HEK293 (cell line): ENCODE measurements around the gene ANKH.

Experiments
- GFI1B ChIP-seq: fragments of 450-650 bp; formaldehyde crosslinking; IDR thresholded peaks from 2 replicates; pipeline ENCODE4 v1.5.1; 2016; ENCODE audit warnings: missing biosample characterization, missing genetic modification characterization
- YY1 ChIP-seq: fragments of 450-650 bp; formaldehyde crosslinking; IDR thresholded peaks from 2 replicates; pipeline ENCODE4 v1.5.1; 2018; ENCODE audit warnings: missing biosample characterization, missing genetic modification characterization
- ZBTB1 ChIP-seq: fragments of 450-650 bp; formaldehyde crosslinking; IDR thresholded peaks from 2 replicates; pipeline ENCODE4 v1.5.1; 2016; ENCODE audit warnings: missing biosample characterization, missing genetic modification characterization
- ZIC2 ChIP-seq: fragments of 450-650 bp; formaldehyde crosslinking; IDR thresholded peaks from 2 replicates; pipeline ENCODE4 v1.5.1; 2016; ENCODE audit warnings: missing biosample characterization, missing genetic modification characterization
- ZNF24 ChIP-seq: fragments of 450-650 bp; formaldehyde crosslinking; IDR thresholded peaks from 2 replicates; pipeline ENCODE4 v1.5.1; 2016; ENCODE audit warnings: missing biosample characterization, missing genetic modification characterization
- ZNF274 ChIP-seq, 2 experiments: fragments of 200-500 bp in 1 of 2; fragments of 450-650 bp in 1 of 2; sonication (Bioruptor generic) in 1 of 2; formaldehyde crosslinking in 1 of 2; IDR thresholded peaks; 2 replicates each; pipeline versions ENCODE4 v1.5.1 to v1.6.1; 2014 to 2016; ENCODE audit warnings: borderline replicate concordance in 1 of 2, inconsistent platforms in 1 of 2, low read length in 1 of 2, missing biosample characterization in 1 of 2, missing genetic modification characterization in 1 of 2
- ZNF654 ChIP-seq: fragments of 450-650 bp; formaldehyde crosslinking; IDR thresholded peaks from 2 replicates; pipeline ENCODE4 v1.5.1; 2016; ENCODE audit warnings: low read depth, missing biosample characterization, missing genetic modification characterization
- TF ChIP-seq, protein P1 (sequence below): fragments of 450-650 bp; formaldehyde crosslinking; conservative IDR thresholded peaks from 2 replicates; pipeline ENCODE4 v1.5.1; 2016; ENCODE audit warnings: low read depth, missing biosample characterization, missing genetic modification characterization
- TF ChIP-seq, protein P2 (sequence below): fragments of 450-650 bp; formaldehyde crosslinking; IDR thresholded peaks from 2 replicates; pipeline ENCODE4 v1.5.0; 2017; ENCODE audit warnings: missing biosample characterization, missing genetic modification characterization, borderline replicate concordance
- TF ChIP-seq, protein P3 (sequence below): fragments of 450-650 bp; formaldehyde crosslinking; IDR thresholded peaks from 2 replicates; pipeline ENCODE4 v1.5.1; 2016; ENCODE audit warnings: missing biosample characterization, missing genetic modification characterization
- TF ChIP-seq, protein P4 (sequence below): fragments of 450-650 bp; formaldehyde crosslinking; IDR thresholded peaks from 2 replicates; pipeline ENCODE4 v1.5.1; 2016; ENCODE audit warnings: missing biosample characterization, missing genetic modification characterization
- TF ChIP-seq, protein P5 (sequence below): sonication (generic); formaldehyde crosslinking; IDR thresholded peaks from 2 replicates; pipeline ENCODE4 v1.8.1; 2022; ENCODE audit warnings: mild to moderate bottlenecking, moderate library complexity, missing genetic modification reagents

DNA sequence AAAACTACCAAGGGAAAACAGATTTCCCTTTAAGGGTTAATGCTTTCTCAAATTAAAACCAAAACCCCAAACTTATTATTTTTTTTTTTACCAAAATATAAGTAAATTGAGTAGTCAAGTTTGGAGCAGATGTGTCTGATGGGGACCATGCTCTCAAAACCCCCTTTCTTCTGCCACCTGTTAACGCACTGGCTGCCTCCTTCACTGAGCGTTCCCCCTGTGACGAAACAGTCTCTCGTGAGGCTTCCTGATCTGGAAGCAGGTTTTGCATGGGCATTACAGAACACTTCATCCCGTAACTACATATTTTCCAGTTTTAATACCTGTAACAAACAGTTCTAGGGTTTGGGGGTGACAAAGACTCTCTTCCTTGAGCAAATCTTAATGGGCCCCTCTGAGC, 59.4 kb downstream of the ANKH start:
- TF ChIP-seq, protein P1, sequence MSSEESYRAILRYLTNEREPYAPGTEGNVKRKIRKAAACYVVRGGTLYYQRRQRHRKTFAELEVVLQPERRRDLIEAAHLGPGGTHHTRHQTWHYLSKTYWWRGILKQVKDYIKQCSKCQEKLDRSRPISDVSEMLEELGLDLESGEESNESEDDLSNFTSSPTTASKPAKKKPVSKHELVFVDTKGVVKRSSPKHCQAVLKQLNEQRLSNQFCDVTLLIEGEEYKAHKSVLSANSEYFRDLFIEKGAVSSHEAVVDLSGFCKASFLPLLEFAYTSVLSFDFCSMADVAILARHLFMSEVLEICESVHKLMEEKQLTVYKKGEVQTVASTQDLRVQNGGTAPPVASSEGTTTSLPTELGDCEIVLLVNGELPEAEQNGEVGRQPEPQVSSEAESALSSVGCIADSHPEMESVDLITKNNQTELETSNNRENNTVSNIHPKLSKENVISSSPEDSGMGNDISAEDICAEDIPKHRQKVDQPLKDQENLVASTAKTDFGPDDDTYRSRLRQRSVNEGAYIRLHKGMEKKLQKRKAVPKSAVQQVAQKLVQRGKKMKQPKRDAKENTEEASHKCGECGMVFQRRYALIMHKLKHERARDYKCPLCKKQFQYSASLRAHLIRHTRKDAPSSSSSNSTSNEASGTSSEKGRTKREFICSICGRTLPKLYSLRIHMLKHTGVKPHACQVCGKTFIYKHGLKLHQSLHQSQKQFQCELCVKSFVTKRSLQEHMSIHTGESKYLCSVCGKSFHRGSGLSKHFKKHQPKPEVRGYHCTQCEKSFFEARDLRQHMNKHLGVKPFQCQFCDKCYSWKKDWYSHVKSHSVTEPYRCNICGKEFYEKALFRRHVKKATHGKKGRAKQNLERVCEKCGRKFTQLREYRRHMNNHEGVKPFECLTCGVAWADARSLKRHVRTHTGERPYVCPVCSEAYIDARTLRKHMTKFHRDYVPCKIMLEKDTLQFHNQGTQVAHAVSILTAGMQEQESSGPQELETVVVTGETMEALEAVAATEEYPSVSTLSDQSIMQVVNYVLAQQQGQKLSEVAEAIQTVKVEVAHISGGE (tag by site-specific recombination), result no peak
- TF ChIP-seq YY1 (no peak), ZIC2 (tag by site-specific recombination) (no peak), ZNF274 (IDR thresholded peaks at IDR 0.05; ENCODE audit: low read length) (no peak), ZNF274 (tag by site-specific recombination; IDR thresholded peaks at IDR 0.05; ENCODE audit: borderline replicate concordance) (no peak), ZNF24 (tag by site-specific recombination) (no peak), ZNF654 (tag by site-specific recombination) (no peak), GFI1B (tag by site-specific recombination) (no peak), ZBTB1 (tag by site-specific recombination) (no peak)
- TF ChIP-seq, protein P2, sequence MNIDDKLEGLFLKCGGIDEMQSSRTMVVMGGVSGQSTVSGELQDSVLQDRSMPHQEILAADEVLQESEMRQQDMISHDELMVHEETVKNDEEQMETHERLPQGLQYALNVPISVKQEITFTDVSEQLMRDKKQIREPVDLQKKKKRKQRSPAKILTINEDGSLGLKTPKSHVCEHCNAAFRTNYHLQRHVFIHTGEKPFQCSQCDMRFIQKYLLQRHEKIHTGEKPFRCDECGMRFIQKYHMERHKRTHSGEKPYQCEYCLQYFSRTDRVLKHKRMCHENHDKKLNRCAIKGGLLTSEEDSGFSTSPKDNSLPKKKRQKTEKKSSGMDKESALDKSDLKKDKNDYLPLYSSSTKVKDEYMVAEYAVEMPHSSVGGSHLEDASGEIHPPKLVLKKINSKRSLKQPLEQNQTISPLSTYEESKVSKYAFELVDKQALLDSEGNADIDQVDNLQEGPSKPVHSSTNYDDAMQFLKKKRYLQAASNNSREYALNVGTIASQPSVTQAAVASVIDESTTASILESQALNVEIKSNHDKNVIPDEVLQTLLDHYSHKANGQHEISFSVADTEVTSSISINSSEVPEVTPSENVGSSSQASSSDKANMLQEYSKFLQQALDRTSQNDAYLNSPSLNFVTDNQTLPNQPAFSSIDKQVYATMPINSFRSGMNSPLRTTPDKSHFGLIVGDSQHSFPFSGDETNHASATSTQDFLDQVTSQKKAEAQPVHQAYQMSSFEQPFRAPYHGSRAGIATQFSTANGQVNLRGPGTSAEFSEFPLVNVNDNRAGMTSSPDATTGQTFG, result no peak
- TF ChIP-seq, protein P3, sequence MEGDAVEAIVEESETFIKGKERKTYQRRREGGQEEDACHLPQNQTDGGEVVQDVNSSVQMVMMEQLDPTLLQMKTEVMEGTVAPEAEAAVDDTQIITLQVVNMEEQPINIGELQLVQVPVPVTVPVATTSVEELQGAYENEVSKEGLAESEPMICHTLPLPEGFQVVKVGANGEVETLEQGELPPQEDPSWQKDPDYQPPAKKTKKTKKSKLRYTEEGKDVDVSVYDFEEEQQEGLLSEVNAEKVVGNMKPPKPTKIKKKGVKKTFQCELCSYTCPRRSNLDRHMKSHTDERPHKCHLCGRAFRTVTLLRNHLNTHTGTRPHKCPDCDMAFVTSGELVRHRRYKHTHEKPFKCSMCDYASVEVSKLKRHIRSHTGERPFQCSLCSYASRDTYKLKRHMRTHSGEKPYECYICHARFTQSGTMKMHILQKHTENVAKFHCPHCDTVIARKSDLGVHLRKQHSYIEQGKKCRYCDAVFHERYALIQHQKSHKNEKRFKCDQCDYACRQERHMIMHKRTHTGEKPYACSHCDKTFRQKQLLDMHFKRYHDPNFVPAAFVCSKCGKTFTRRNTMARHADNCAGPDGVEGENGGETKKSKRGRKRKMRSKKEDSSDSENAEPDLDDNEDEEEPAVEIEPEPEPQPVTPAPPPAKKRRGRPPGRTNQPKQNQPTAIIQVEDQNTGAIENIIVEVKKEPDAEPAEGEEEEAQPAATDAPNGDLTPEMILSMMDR (tag by site-specific recombination), result no peak
- TF ChIP-seq, protein P4, sequence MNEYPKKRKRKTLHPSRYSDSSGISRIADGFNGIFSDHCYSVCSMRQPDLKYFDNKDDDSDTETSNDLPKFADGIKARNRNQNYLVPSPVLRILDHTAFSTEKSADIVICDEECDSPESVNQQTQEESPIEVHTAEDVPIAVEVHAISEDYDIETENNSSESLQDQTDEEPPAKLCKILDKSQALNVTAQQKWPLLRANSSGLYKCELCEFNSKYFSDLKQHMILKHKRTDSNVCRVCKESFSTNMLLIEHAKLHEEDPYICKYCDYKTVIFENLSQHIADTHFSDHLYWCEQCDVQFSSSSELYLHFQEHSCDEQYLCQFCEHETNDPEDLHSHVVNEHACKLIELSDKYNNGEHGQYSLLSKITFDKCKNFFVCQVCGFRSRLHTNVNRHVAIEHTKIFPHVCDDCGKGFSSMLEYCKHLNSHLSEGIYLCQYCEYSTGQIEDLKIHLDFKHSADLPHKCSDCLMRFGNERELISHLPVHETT (tag by site-specific recombination), result no peak
- TF ChIP-seq, protein P5, sequence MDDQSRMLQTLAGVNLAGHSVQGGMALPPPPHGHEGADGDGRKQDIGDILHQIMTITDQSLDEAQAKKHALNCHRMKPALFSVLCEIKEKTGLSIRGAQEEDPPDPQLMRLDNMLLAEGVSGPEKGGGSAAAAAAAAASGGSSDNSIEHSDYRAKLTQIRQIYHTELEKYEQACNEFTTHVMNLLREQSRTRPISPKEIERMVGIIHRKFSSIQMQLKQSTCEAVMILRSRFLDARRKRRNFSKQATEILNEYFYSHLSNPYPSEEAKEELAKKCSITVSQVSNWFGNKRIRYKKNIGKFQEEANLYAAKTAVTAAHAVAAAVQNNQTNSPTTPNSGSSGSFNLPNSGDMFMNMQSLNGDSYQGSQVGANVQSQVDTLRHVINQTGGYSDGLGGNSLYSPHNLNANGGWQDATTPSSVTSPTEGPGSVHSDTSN (CRISPR knock-in tag), result no peak
